HG02885 (cell line): ENCODE measurements around the gene LHFPL5.

Source experiments
- ATAC-seq: cut with Tn5 transposase; IDR thresholded peaks from one replicate; pipeline ENCODE4 v1.9.1; 2021; ENCODE audit warnings: mild to moderate bottlenecking; ENCODE audit not compliant: unreplicated experiment, poor library complexity

The LHFPL5 gene

DNA sequence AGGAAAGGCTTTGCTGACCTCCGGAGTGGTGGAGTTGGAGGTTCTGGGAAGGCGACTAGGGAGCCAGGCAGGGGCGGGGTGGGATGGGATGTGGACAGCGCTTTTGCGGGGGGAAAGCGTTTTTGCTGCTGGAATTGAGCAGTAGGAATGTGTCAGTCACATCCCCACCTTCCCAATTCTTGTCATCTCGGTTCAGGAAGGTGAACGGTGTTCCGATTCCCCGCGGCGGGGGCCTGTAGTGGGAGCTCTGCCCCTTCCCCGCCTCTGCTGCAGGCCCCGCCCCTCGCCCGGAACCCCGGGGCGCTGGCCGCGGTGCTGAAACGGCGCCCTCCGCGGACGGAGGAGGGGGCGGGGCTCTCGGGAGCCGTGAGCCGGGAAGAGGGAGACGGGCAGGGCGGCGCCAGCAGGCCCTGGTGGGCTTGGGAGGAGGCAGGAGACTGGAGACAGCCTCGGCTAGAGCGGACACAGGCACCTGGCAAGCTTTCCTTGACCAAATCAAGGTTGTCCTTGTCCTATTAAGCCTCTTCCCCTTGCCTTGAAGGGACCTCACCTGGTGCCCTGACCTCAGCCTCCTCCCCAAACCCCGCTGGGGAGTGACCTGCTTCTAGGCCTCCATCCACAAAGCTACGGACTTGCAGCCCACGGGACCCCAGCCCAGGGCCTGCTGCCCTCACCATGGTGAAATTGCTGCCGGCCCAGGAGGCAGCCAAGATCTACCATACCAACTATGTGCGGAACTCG lies at the start of gene LHFPL5:
TSS of gene LHFPL5 (plus strand) at position 357 of the 741 bp plus-strand sequence. CDS start at position 676, 319 bp downstream.
- ATAC-seq: no peak

DNA sequence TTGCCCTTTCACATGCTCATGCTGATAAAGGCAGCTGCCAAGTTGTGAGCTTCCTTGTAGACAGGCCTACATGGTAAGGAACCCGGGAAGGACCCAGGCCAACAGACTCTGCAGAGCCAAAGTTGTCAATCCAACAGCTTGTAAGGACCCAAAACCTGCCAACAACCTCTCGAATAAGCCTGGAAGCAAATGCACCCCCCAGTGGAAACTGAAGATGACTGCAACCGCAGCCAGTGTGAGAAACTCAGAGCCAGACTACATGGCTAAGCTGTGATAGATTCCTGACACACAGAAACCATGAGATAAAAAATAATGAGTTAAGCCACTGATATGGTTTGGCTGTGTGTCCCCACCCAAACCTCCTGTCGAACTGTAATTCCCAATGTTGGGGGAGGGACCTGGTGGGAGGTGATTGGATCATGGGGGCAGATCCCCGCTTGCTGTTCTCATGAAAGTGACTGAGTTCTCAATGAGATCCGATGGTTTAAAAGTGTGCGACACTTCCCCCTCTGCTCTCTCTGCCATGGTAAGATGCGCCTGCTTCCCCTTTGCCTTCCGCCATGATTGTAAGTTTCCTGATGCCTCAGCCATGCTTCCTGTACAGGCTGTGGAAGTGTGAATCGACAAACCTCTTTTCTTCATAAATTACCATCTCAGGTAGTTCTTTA lies 47.6 kb upstream of the LHFPL5 start:
- no peak for ATAC-seq

DNA sequence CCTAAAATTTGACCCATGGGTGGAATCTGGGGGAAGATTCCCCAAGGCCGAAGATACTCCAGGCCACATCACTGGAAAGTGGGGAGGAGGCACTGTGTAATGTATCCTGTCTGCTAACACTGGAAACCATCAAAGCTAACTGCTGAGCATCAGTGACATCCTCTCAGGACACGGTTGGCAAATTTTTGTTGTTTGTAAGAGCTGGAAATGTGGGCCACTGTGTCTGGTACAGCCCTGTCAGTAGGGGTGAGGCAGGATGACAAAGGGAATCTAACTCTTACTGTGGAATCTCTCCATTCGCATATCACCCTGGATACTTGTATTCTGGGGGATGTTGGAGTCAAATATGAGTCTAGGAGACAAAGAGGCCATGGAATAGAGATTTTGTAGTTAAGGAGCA lies 45.7 kb upstream of the LHFPL5 start:
- ATAC-seq: no peak

DNA sequence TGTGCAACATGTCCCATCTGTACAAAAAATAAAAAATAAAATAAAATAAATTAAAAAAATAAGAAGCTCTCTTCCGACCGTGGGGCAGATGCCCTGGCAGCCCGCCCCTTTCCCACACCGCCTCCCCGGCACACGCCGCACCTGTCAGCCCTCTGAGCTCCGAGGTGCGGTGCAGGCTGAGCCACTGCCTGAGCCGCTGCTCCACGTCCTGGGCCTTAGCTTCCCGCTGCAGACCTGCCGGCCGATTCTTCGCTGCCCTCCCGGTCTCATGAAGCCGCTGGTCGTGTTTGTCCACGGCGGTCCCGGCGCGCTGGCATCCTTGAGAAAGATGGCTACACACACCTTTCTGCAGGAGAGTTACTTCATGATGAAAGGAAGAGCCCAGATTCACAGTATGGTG lies 39.4 kb upstream of the LHFPL5 start:
- ATAC-seq: no peak

DNA sequence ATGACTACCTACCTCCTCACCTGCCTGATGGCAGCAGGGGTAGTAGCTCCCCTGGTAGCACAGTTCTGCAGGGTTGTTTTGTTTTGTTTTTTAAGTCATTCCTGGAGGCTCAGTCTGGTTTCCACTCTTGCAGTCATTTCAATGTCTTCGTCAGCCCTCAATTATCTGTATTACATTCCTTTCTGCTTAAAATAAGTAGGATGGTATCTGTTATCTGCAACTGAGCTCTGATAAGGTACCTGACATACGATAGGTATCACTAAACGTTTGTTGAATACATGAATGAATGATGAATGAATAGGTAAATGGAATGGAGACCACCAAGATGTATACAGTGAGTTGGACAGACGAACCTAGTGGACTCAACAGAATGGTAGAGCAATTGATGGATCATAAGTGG lies 35.9 kb upstream of the LHFPL5 start:
- ATAC-seq: no peak

DNA sequence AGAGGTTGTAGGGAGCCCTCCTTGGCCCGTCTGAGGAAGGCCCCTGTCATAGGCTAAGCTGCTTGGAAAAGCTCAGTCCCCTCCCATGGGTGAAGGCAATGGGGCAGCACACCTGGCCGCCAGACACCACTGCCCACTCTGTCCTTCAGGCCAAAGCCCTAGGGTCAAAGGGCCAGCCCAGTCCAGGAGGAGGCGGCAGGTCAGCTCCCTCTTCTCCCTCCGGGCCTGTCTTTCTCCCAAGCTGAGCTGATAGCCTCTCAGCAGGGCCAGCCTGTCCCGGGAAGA lies 33.9 kb upstream of the LHFPL5 start:
- no peak for ATAC-seq

DNA sequence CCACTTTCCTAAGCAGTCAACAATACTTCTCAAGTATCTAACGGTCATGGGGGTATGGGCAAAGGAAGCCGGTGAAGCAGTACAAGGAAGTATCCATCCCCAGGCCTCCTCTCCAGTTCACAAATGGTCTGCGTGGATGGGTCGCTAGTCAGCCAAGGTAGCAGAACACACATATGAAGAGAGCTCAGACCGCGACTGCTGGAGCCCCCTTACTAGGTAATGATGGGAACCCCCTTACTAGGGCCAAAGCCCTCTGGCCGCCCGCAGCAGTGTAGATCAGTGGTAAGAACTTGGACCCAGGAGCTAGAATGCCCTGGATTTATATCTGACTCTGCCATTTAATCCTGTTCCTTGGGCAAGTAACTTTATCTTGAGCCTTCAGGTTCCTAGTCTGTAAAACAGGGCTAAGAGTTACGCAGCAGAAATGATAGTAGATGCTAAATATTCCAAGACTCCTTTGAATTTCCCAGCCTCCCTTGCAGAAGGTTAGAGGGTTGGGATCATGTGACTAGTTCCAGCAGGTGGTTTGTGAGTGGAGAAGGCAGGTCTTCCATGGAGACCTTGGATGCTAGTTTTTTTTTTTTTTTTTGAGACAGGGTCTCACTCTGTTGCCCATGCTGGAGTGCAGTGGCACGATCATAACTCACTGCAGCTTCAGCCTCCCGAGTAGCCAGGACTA lies 30.9 kb upstream of the LHFPL5 start:
- no peak for ATAC-seq

DNA sequence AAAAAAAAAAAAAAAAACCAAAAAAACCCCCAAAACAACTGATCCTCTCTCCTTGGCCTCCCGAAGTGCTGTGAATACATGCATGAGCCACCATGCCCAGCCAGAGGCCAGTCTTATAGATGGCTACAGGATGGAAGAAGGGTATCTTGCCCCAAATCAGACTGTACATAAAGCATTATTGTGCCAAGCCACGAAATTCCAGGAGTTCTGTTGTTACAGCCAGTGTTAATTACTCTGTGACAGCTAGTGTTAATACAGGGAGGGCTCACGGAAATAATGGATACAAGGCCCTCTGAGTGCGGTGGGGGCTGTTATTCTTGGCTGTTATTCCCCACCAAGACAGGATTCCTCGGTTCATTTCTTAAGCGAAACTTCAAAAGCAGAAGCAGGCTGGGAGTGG lies 30.1 kb upstream of the LHFPL5 start:
- ATAC-seq: no peak

DNA sequence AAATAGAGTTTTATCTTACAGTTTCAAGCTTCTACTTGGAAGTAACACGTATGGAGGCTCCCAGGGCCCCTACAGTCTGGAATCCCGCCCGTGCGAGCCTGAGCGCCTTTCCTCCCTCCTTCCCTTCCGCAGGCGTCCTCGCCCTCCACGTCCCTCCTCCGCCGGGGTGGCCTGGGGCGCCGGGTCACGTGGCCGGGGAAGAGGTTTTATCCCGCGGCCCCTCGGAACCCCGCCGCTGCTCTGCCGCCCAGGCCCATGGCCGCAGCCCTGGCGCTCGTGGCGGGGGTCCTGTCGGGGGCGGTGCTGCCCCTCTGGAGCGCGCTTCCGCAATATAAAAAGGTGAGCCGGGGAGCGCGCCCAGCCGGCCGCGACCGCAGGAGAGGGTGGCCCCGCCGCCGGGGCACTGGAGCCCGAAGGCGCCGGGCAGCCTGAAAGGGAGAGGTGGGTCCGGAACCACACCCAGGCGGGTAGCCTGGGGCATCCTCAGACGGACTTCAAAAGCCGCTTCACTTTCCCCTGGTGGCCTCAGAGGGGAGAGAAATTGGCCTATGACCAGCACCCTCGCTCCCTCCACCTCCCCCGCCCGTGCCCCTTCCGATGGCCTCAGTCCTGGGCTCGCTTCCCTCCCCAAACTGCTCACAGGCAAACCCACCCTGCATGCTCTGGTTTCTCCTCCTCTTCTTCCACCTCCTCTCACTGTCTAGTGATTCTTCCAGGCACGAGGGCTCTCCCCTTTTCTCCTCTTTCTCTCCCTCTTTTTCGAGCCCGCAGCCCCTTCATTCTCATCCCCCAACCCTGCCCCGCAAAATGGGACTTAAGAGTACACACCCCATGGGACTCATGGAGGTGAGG lies 28.6 kb upstream of the LHFPL5 start, which contains the start of gene CLPSL2:
TSS of gene CLPSL2 (plus strand) at position 235 of the 852 bp plus-strand sequence. CDS start at position 256, 21 bp downstream.
- ATAC-seq: no peak

DNA sequence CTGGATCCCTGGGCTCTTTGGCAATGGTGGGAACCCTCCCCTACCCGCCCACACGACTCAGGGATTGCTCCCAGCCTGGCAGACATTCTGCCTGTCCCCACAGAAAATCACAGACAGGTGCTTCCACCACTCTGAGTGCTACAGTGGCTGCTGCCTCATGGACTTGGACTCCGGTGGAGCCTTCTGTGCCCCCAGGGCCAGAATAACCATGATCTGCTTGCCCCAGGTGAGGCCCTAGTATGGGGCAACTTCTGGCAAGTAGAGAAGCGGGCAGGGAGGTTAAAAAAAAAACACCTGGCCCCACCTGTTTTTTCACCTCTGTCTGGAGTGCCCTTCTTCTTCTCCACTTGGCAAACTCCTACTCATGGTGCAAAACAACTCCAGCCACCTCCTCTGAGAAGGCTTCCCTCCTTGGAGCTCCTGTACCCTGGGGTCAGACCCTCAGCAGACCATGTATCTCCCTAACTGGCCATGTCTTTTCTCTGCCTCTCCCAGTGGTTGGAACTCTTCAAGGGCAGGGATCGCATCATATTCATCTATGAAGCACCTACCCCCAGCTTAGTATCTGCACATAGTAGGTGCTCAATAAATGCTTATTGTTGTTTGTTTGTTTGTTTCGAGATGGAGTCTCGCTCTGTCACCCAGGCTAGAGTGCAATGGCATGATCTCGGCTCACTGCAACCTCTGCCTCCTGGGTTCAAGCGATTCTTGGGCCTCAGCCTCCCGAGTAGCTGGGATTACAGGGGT lies 27.6 kb upstream of the LHFPL5 start:
- ATAC-seq: no peak

DNA sequence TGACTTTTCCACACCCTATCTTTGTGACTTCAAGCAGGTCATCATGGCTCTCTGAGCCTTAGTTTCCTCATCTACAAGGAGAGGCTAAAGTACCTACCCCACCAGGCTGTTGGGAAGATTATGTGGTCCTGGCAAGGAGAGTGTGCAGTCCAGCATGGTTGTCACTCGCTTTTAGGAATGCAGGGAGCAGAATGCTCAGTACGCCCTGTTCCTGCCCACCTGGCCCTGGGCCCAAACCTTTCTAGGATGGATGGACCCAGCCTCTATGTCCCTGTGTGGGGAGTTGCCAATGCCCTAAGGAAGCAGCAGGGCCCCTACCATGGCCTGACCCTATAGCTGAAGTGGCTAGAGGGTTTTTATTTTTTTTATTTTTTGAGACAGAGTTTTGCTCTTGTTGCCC lies 26.7 kb upstream of the LHFPL5 start:
- ATAC-seq: no peak

DNA sequence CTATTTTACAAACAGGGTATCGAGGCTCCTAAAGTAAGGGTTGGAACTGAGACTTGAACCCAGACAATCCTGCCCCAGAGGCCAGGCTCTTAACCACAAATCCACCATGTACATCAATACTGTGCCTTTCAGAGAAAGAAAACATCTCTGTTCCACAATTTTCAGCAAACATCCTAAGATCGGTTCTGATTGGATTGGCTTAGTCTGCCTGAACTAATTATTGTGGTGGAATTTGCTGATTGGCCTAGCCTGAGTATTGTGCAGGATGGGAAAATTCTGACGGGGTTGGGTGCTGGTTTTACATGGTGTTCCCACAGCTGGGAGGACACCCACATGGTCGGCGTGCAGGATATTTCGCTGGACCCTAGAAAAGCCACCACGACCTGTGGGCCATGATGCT lies 24.4 kb upstream of the LHFPL5 start, which contains the start of gene CLPSL1:
TSS of gene CLPSL1 (plus strand) at position 301 of the 400 bp plus-strand sequence. CDS start at position 393, 92 bp downstream.
- ATAC-seq: no peak

DNA sequence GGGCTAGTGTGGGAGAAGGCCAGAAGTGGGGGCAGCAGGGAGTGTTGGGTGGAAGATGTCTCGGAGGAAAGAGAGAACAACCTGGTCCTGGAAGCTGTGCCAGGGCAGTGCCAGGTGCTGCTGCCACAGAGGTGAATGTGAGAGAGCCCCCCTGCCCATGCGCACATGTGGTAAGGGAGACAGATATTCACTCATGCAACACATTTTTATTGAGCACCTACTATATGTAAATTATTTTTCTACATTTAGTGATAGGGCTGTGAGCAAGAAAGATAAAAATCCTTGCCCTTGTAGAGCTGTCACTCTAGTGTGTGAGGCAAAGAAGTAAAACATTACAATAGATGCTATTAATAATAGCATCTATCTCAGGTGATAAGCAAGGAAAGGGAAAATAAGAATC lies 23.9 kb upstream of the LHFPL5 start:
- no peak for ATAC-seq

DNA sequence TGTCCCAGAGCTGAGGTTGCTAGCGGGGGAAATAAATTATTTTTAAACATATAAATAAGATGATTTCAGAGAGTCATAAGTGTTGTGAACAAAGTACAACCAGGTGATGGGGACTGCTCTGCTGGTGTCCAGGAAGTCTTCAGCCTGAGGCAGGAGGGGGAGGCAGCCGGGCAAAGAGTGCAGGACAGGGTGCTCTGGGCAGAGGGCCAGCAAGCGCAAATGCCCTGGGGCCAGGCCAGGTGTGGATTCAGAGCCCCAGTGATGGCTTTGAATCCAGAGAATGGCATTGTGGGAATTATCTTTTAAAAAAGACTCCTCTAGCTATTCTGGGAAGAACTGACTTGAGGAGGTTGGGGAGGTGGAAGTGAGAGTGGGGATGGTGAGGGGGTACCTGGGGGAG lies 22.7 kb upstream of the LHFPL5 start:
- no peak for ATAC-seq

DNA sequence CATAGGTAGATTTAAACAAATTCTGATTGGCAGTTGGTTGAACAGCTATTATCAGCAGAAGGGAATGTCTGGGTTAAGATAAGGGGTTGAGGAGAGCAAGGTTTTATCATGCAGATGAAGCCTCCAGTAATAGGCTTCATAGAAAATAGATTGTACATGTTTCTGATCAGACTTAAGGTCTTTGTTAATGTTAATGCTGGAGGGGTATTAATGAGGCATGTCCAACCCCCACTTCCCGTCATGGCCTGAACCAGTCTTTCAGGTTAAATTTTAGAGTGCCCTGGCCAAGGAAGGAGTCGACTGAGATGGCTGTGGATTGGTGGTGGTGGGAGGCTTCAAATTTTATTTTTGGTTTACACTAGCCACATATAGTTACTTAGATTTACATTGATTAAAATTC lies 21.0 kb upstream of the LHFPL5 start:
- no peak for ATAC-seq

DNA sequence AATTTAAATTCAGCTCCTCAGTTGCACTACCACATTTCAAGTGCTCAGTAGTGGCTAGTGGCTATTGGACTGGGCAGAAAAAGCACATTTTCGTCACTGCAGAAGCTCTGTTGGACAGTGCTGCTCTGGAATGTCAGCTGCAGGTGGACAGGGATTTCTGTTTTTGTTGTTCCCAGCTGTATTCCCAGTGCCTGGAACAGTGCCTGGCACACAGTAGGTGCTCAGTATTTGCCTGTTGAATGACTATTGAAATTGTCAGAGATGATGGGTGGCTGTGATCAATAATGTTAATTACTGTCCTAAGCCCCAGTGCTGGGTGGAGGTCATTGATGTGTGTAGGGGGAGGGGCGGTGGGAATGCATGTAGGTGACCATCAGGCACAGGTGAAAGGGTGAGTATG lies 18.9 kb upstream of the LHFPL5 start:
- no peak for ATAC-seq

DNA sequence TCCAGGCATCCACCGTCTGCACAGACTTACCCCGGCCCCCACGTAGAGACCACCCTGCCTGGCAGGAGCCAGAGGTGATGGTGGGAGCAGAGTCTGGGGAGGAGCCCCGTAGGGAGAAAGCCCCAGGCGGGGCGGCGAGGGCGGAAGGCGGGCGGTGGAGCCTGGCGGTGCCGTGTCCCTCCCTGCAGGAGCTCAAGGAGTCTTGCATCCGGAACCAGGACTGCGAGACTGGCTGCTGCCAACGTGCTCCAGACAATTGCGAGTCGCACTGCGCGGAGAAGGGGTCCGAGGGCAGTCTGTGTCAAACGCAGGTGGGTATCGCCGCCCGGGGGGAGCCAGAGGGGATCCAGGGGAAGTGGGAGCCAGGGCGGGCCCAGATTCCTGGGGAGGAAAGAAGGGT lies 18.3 kb upstream of the LHFPL5 start:
- no peak for ATAC-seq

DNA sequence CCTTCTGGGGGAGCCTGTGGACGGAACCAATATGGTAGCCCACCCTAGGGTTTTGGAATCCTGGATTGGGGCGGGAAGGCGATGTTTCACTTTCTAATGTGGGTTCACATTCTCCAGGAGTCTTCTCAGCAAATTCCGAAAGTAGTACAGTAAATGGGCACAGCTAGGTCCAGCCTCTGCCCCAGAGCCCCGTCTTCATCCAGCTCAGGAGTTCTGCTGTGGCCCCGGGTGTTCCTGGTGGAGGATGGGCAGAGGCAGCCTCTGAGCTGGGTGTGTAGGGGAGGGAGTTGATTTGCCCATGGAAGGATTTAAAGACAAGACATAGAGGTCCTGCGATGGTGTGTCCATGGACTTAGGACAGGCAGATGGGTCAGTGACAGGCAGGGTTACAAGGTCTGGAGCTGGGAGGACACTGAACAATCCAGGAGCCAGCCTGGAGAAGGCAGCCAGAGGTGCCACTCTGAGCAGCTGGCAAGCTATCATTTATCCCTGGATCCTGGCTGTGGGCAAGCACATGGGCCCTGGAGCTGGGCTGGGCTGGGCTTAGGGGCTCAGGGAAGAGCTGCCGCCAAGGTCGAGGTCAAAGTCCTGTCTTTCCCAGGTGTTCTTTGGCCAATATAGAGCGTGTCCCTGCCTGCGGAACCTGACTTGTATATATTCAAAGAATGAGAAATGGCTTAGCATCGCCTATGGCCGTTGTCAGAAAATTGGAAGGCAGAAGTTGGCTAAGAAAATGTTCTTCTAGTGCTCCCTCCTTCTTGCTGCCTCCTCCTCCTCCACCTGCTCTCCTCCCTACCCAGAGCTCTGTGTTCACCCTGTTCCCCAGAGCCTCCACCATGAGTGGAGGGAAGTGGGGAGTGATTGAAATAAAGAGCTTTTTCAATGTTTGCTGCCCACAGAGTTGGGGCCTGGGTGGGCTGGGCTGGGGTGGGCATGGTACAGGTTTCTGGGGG lies 17.6 kb upstream of the LHFPL5 start:
- no peak for ATAC-seq
